Stimulated activated CD8-positive, alpha-beta memory T cell treated with anti-CD3 and anti-CD28 coated beads, Interleukin-4, amount 100 ng/mL, for 24 hours (primary cell): Measurements from ENCODE around the gene SULT2A1.
A peak's percentile ranks its signal among the peaks of the same experiment; 100 is the strongest.
"Not testable (repeated sequence)": the region's sequence is repeated elsewhere in the genome, so short reads cannot be mapped to it uniquely, and the experiment has no call there.

Experiments
- DNase-seq: peaks from one replicate; pipeline ENCODE4 v3.0.0-alpha.2; 2020; ENCODE audit warnings: low read depth

Gene SULT2A1

DNA sequence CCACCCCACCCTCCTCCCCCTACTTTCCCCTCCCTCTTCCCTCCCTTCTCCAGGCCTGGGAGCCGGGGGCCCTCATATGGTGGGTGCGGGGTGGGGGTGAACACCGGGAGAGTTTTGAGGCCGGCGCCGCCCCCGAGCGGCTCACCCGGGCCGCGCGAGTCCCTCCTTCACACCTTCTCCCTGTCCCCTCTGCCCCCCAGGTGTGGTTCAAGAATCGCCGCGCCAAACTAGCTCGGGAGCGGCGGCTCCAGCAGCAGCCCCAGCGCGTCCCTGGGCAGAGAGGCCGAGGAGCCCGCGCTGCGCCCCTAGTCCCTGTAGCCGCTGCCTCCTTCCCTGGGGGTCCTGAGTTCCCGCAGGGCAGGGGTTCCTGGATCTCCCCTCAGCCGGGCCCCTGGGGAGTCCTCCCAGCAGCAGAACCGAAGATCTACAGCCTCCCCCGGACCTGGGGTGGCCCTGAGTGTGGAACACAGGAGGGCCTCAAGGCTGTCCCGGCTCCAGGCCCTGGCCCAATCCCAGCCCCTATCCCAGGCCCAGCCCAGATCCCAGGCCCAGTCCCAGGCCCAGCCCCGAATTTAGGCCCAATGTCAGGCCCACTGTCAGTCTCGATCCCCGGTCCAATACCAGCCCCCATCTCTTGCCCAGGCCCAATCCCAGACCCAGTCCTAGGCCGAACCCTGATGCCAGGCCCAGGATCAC, 25.4 kb downstream of the SULT2A1 start:
- DNase-seq = no peak

DNA sequence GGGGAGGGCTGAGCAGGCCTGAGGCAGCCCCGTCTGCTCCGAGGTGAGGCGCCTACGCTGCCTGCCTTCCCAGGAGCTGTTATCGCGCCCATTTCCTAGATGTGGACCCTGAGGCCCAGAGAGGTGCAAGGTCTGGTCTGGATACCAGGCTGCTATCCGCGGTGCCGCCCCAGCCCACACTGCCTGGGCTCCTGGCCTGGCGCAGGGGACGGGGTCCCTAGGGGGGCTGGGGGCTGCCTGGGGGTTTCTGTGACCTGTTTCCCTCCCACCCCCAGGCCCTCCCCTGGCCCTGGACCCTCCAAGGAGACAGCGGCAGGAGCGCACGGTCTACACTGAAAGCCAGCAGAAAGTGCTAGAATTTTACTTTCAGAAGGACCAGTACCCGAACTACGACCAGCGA, 26.3 kb downstream of the SULT2A1 start:
- DNase-seq = not testable (repeated sequence)

DNA sequence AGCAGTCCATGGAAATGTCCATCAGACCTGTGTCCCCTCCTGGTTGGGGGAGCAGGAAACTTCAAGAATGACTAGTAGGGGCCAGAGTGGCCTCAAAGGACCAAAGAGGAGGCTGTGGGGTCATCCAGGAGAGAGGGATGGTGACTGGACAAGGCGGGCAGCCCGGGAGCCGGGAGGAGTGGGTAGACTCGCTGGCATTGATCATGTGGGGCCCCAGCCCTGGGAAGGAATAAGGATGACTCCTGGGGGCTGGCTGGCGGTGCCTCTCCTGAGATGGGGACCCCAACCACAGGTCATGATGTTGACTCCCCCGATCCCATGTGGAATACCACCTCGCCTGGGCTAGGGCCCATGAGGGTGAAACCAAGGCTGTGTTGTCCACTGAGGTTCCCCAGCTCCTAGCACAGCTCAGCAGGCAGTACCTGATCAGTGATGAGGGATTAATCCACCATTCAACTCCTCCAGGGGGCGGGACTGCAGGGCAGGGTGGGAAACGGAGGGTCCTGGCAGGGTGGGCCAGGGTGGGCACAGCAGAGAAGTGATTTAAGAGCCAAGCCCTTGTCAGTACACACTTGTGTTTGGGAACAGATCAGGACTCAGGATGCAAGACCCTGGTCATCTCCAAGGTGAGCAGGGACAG, 27.3 kb downstream of the SULT2A1 start, which contains the start of gene TPRX2:
Gene TPRX2, plus strand, starts transcription at position 590 of the 640 bp plus-strand sequence. Its CDS starts 12 bp downstream, at position 602.
- DNase-seq = not testable (repeated sequence)

DNA sequence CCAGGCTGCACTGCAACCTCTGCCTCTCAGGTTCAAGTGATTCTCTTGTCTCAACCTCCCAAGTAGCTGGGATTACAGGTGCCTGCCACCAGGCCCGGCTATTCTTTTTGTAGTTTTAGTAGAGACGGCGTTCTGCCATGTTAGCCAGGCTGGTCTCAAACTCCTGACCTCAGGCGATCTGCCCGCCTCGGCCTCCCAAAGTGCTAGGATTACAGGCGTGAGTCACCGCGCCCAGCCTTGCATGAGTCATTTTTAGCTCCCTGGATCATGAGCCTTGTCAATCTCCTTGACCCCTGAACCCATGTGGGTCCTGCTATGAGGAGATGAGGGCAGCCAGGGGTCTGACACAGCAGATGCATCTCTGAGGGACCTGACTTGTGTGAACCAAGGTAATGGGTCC, 27.9 kb downstream of the SULT2A1 start:
- not testable (repeated sequence) for DNase-seq

DNA sequence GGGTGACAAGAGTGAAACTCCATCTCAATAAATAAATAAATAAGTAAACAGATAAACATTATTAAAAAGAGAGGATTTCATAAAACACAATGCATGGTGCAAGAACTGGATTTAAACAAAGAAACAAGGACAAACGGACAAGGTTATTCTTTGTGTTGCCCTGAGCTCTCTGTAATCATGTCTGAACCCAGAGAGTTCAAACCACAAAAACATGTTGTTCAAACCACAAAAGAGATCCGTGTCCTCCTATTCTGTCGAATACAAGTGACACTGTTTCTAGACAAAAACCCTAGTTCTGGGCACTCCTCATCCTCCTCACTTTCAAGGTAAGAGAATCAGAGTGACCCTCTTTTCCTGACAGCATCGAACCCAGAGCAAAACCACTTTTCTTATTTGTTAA, 31.7 kb downstream of the SULT2A1 start:
- no peak for DNase-seq

DNA sequence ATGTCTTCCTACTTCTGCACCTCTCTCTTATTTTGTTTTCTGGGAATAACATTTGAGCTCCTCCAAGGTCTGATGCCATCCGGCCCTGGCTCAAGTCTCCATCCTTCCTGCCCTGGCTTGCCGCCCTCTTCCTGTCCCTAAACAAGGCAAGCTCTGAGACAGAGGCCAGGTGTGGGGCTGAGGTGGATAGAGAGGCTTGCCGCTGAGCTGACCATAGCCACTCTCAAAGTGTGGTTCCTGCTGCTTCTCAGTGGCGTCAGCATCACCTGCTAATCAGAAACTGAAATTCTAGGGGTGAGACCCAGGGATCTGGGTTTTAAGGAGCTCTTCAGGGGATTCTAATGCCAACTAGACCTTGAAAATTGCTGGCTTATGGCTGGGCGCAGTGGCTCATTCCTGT, 33.1 kb downstream of the SULT2A1 start:
- no peak for DNase-seq

DNA sequence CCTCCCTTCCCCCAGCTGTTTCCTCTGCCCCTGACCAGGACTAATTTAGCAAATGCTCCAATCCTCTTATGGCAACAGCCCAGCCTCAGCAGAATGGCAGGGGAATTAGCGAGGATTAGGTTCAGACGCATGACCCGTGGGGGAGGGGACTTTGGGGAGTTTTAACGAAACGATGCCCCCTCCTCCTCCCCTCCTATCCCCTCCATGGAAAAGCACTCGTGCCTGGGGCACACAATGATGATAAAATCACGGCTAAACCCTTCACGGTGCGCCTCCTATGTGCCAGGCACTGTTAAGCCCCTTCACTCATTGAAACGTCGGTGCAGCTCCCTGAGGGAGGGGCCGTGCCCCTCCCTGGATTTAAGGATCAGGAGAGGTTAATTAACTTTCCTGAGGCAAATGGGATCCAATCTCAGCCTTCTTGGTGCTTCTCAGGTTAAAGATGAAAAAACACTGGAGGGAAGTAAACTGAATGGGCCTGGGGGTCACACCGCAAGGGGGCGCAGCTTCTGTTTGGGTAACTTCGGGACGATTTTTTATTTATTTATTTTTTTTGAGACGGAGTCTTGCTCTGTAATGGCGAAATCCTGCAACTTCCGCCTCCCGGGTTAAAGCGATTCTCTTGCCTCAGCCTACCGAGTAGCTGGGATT, 37.2 kb downstream of the SULT2A1 start:
- peak; percentile 11 for DNase-seq

DNA sequence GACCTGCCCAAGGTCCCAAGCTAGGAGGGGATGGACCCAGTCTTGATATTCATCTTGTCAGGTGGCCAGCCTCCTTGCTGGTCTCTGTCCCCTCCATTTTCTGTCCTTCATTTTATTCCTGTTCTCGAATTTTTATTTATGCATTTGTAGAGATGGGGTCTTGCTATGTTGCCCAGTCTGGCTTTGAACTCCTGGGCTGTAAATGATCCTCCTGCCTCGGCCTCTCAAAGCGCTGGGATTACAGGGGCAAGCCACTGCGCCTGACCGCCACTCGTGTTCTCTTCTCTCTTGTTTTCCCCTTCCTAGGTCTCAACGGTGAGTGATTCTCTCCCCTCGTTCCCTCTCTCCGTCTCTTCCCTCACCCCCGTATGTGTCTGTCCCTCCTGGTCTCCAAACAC, 37.7 kb downstream of the SULT2A1 start:
- DNase-seq = no peak

DNA sequence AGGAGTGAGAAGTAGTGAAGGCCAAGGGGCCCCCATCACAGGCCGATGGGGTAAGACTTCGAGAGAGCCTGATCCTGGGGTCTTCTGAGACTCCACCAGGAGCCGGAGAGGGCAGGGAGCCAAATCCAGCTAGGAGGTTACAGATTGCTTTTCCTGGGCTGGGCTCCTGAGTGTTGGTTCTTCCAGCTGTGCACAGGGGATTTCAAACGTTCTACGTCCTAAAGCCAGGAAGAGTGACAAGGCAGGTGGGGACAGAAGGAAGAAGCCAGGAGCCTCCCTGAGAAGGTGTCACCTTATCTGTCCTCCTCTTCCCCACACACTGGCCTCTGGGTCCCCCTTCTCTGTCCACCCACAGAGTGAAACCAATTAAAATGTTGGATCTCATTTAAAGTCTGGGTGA, 43.2 kb downstream of the SULT2A1 start:
- no peak for DNase-seq

DNA sequence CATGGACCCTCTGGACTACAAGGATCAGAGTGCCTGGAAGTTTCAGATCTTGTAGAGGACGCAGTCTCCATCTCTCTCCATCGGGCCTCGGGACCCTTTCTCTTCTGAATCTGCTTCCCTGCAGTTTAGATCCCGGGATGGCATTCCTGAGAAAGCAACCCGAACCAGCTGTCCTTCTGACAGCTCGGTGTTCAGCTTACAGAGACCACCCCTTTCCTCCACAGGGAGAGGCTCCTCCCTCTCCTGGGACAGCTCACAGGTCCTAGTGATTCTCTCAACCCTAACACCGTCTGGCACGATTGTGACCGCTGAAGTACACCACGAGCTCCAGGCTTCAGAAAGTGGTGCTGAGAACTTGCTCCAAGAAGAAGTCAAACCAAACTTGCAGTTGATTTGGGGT, 46.2 kb downstream of the SULT2A1 start:
- no peak for DNase-seq

DNA sequence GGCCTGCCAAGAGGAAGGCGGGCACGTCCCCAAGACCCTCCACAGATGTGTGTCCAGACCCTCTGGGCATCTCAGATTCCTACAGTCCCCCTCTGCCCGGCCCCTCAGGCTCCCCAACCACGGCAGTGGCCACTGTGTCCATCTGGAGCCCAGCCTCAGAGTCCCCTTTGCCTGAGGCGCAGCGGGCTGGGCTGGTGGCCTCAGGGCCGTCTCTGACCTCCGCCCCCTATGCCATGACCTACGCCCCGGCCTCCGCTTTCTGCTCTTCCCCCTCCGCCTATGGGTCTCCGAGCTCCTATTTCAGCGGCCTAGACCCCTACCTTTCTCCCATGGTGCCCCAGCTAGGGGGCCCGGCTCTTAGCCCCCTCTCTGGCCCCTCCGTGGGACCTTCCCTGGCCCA, 46.7 kb downstream of the SULT2A1 start:
- DNase-seq = no peak

DNA sequence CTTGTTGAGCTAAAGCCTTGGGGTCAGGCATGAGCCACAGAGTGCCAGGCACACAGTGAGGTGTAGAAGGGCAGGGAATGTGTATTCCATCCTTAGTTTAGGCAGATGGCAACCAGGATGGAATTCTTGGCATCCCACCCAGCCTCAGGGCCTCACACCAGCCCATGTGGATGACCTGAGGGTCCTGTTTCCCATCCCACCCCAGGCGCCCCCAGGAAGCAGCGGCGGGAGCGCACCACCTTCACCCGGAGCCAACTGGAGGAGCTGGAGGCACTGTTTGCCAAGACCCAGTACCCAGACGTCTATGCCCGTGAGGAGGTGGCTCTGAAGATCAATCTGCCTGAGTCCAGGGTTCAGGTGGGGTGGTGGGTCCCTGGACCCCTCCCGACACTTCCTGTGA, 50.1 kb downstream of the SULT2A1 start:
- no peak for DNase-seq

DNA sequence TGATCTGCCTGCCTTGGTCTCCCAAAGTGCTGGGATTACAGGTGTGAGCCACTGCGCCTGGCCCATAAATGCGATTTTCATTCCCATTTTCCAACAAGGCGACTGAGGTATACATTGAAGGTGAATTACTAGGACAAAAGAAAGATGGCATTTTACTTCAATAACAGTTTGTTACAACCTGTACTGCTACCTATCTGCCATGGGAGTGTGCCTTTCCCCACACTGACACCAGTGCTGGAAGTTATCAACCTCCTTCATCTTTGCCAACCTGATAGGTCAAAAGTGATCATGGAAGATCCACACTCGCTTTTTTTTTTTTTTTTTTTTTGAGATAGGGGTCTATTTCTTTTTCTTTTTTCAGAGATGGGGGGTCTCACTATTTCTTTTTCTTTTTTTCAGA, 53.4 kb downstream of the SULT2A1 start:
- DNase-seq = no peak

DNA sequence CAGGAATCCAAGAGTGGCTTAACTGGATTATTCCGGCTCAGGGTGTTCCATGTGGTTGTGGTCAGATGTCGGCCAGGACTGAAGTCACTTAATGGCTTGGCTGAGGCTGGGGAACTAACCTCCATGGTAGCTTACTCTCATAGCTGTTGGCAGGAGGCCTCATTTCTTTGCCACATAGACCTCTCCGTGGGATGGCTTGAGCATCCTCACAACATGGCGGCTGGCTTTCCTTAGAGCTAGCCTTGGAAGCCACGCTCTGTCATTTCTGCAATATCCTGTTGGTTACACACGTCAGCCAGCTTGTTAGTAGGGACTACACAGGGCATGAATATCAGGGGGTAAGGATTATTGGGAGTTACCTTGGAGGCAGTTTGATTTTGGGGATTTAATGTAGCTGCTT, 59.3 kb downstream of the SULT2A1 start:
- no peak for DNase-seq

DNA sequence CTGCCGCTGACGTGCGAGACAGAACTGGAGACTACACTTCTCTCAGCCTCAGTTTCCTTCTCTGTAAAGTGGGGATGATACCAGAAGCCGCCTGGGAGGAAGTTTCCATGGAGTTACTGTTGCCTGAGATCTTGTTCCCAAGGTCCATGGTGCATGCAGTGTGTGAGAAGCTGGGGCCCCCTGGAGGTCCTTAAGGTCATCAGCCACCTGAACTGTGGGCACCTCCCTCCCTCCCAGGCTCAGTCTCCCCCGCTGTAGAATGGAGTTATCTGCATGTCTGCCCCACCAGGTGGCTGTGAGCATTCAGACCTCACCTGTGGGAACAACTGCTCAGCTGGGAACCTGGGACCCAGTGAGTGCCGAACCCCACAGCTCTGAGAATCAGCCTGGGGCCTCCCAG, 61.7 kb downstream of the SULT2A1 start:
- DNase-seq = no peak

DNA sequence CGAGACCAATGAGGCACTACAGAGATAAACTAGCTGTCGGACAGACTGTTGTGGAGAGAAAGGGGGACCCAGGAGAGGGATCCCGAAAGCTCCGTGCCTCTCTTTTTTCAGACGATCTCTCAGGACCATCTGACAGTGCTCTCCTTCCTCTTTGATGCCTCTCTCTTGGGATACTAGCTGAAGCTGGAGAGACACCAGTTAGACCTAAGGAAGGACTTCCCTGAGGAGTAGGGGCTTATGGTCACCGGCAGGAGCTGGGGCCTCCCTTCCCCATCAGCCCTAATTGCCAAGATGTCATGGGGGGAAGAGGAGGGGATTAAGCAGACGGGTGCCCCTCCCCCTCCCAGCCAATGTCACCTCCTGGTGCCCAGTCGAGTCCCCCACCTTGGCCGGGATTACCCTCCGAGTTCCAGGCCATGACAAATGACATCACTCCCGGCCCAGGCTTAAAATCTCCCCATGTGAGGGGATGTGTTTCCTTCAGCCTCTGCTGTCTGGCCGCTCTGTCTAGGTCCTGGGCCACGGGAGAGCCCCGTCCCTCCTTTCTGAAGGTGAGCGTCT, 64.6 kb downstream of the SULT2A1 start, which contains the start of gene CRX:
Gene CRX, plus strand, starts transcription at position 478 of the 561 bp plus-strand sequence. CDS start 12,507 bp downstream, outside the sequence.
- DNase-seq = no peak
